NCI-H748 (cell line): ENCODE measurements around the gene DEF6.
A peak's percentile ranks its signal among the peaks of the same experiment; 100 is the strongest.

ENCODE experiments used
- DNase-seq: peaks from one replicate; lab custom pipeline; 2025; ENCODE audit not compliant: unreplicated experiment; lab: John Stamatoyannopoulos, UW

The DEF6 gene

GRCh38 chr6:35343092-35343834 lies 45.6 kb downstream of the DEF6 start:
- DNase-seq: no peak

- no peak for DNase-seq
Measured at GRCh38 chr6:35343835-35344550, 46.4 kb downstream of the DEF6 start.

DNA sequence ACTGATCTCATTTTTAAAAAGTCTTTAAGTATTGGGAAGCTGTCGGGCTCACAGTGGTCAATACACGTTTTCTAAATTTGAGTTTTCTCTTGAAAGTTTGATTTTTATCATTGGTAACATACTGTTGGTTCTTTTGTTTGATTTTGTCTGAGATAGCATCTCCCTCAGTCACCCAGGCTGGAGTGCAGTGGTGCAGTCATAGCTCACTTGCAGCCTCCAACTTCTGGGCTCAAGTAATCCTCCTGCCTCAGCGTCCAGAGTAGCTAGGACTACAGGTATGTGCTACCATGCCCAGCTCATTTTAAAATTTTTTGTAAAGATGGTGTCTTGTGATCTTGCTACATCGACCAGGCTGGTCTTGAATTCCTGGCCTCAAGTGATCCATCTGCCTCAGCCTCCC lies 53.8 kb downstream of the DEF6 start:
- no peak for DNase-seq

DNA sequence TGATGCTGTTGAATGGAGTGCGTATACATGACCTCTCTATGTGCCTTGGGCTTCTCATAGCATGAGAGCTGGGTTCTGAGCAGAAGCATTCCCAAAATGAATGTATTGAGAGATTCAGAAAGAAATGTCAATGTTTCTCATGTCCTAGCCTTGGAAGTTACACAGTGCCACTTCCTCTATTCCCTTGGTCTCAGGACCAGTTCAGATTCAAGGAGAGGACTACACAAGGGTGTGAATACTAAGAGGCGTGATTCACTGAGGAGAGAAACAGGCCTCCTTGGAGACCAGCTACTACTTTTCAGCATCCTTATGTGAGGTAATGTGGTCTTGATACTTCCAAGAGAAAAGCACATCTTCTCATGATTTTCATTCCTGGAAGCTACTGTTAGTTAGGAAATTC lies 55.1 kb downstream of the DEF6 start:
- DNase-seq: no peak

- no peak for DNase-seq
Measured at GRCh38 chr6:35354361-35355135, 56.9 kb downstream of the DEF6 start.

DNA sequence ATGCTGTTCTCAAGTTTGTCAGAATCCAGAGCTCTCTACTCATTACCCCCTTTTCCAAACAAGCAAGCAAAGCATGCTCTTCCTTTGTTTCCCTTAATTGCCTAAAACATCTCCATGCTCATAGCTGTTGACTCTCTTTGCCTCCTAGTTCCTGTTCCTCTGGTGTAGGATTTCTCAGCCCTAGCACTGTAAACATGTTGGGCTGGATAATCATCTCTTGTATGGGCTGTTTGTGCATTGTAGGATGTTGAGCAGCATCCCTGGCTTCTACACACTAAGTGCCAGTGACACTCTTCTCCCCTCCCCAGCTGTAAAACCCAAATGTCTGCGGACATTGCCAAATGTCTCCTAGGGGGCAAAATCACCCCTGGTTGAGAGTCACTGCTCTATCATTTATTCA lies 58.8 kb downstream of the DEF6 start:
- DNase-seq: peak; percentile 24

DNA sequence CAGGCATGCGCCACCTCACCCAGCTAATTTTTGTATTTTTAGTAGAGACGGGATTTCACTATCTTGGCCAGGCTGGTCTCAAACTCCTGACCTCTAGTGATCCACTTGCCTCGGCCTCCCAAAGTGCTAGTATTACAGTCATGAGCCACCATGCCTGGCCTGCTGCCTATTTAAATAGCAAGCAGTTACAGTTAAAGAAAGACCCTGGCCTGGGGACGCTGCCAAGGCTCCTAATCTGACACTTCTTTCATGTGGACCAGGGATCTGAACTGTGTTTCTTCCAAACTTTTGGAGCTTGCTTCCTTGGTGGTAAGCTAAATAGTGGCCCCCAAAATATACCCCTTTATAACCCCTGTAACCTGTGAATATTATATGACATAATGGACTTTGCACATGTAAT lies 60.1 kb downstream of the DEF6 start:
- no peak for DNase-seq

- DNase-seq: no peak
Measured at GRCh38 chr6:35358086-35358485, 60.5 kb downstream of the DEF6 start.

GRCh38 chr6:35359346-35359743 lies 61.7 kb downstream of the DEF6 start:
- DNase-seq: no peak

DNA sequence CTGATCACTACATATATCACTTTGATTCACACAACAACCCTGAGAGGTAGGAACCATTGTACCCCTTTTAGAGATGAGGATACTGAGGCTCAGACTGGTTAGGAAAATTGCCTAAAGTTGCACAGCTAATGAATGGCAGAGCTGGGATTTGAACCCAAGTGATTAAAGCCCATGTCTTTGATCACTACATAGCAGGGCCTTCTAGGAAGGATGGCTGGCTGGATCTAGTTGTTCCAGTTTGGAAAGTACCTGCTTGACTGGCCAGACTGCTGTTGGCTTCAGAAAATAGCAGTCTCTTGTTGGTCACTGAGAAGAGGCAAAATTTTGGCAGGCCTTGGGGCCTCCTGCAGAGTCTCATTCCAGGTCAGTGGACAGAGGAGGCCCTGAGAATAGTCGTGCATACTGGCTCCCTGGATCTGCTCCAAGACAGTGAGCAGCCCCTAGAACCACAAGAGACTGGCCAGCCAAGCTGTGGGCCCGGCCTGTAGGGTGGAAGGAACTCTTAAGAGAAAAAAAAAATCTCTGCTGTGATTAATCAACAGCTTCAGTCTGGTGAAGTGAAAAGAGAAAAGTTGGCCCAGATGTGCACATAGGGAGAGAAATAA lies 62.2 kb downstream of the DEF6 start:
- no peak for DNase-seq

DNA sequence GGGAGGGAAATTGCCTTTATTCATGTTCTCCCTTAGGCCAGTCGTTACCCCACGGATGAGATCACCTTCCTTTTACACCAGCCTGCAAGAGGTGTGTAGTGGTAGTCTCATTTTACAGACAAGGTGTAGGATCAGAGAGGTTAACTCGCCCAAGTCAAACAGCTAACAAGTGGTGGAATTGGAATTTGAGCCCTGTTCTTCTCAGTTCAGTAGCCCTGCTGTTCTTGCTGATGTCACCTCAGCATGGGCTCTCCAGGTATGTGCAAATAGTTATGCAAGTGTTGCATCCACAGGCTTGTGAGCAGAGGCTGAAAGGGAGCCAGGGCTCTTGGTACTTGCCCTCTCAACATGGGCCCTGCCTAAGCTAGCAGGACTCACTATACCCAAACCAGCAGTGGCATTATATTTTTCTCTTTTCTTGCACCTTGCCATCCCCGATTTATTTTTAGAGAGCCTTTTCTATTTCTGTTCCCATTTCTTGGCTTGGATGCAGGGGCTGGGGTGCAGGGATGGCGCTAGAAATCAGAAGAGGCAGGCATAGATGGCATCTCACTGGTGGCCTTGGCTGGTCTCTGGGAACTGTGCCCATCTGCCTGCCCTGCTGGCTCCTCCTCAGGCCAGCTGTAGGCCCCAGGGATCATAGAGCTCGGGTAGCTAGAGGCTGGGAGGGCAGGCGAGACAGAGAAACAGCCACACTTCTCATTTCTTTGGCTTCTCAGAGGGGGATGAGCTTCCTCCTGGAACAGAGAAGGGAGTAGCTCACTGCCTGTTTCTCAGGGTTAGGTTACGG lies 62.9 kb downstream of the DEF6 start:
- DNase-seq: no peak

DNA sequence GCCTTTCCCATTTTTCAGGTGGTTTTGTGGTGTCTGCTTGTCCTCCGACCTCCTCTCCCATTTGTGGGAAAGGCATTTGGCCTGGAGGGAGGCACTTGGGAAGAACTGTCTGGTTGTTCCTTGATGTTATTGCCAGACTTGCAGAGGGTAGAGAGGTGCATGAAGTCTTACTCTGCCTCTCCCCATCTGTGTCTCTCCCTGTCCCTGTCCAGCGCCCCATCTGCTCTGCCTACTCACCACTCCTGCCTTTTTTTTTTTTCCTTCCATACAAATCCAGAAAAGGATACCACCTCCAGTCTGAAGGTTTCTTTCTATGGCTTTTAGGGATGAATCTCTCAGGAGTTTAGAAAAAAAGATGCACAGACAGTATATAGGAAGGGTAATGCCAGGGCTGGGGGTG lies 64.6 kb downstream of the DEF6 start:
- no peak for DNase-seq

- DNase-seq: peak; percentile 50
Measured at GRCh38 chr6:35363293-35363750, 65.7 kb downstream of the DEF6 start.

DNA sequence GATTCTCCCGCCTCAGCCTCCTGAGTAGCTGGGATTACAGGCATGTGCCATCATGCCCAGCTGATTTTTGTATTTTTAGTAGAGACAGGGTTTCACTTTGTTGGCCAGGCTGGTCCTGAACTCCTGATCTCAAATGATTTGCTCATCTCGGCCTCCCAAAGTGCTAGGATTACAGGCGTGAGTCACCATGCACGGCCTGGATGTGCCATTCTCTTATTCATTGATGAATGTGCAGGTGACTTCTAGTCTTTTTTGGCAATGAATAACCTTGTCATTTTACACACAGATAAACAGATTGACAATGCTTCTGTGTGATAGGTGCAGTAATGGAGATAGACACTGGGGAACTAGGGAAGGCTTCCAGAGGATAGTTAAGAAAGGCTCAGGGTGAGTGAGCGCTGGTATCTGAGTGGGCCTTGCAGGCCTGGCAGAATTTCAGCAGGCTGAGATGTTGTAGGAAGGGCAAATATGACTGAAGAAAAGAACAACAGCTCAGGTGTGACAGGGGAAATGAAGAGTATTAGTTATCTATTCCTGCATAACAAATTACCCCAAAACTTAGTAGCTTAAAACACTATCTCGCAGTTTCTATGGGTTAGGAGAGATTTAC lies 68.1 kb downstream of the DEF6 start:
- DNase-seq: no peak

DNA sequence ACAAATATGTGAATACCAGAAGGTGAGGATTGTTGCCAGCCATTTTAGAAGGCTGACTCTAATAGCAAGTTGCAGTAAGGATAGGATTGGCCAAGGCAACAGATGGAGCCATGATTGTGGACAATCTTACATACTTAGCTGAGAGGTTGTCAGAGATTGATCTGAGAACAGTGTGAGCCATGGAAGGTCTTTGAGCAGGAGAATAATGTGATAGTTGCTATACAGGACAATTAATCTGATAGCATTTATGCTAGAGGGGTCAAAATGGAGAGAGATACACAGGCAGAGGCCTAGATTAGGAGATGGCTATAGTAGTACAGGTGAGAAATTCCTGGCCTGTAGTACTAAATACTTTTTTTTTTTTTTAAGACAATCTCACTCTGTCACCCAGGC lies 68.6 kb downstream of the DEF6 start:
- no peak for DNase-seq

DNA sequence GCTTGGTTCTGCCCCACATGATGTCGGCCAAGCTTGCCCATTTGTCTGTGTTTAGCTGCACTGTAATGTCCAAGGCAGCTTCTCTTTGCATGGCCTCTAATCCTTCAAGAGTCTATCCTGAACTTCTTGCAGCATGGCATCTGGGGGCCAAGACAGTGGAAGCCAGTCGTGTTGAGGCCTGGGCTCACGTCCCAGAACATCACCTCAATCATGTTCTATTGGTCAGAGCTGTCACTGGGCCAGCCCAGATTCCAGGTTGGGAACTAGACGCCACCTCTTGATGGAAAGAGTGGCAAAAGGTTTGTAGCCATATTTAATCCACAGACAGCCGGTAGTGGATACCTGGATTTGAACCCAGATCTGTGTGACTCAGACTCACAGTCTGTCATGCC lies 70.0 kb downstream of the DEF6 start:
- DNase-seq: no peak

GRCh38 chr6:35368038-35368887 lies 70.6 kb downstream of the DEF6 start:
- no peak for DNase-seq

DNA sequence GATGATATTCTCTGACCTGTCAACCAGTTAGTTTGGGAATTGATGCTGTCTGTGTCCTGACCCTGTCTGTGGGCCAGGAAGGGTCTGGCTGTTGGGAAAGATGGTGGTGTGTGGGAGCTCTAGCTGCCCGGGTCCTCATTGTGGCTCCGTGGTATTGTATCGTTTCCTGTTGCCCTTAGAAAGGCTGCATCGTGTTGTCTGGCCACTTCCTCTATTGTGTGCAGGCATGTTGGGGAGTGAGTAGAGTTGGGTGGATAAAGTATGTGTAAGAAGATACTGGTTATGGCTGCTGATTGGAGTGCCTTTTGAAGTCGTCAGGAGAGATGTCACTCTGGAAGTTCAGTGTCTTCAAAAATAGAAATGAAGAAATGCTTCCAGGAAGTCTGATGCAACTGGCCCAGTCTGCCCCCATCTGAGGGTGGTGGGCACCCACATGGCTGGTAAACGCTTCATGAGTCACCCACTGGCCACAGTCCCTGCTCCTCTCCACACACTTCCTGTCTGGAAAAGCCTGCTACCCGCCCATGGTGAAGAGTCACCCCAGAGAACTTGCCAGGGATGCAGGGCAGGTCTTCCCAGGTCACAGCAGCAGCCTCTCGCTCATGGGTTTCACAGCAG lies 72.6 kb downstream of the DEF6 start:
- DNase-seq: no peak
